H1 (cell line): ENCODE results near the gene KCP. TPM values are rescaled to one million over a fixed set of nuclear protein-coding genes. Genes with fewer than 3 reads are reported as not detected.

Experiments used
- CTCF ChIA-PET: fragments of 300-600 bp; sonication (Branson Sonifier 250); formaldehyde crosslinking; loops from one replicate; lab custom pipeline; 2021; ENCODE audit not compliant: partially characterized antibody; lab: Charles Lee
- POLR2A ChIA-PET: fragments of 300-600 bp; sonication (Branson Sonifier 250); formaldehyde crosslinking; loops from one replicate; lab custom pipeline; 2021; ENCODE audit warnings: inconsistent platforms; ENCODE audit not compliant: partially characterized antibody; lab: Charles Lee
- DNase-seq, 2 experiments: peaks; one replicate each; pipeline versions ENCODE4 v3.0.0 to v3.0.0-alpha.2; 2010 to 2022; ENCODE audit warnings: low spot score in 2 of 2, low read depth in 1 of 2, mixed read lengths in 1 of 2
- FAIRE-seq: peaks from 2 replicates; lab custom pipeline; 2011; peaks lifted over from hg19 to GRCh38; lab: Jason Lieb, UNC
- H2AFZ ChIP-seq: 2 replicates; pipeline ENCODE4 v1.8.1; 2012; ENCODE audit warnings: low read length, inconsistent platforms
- H2AK5ac ChIP-seq: 2 replicates; pipeline ENCODE4 v1.6.1; 2013; ENCODE audit warnings: low read depth, low read length
- H2BK120ac ChIP-seq: replicated peaks from 2 replicates; pipeline ENCODE3; 2013; ENCODE audit warnings: low read depth, low read length, inconsistent platforms
- H2BK12ac ChIP-seq: 2 replicates; pipeline ENCODE4 v1.6.1; 2013; ENCODE audit warnings: low read depth, low read length
- H2BK15ac ChIP-seq: 2 replicates; pipeline ENCODE4 v1.6.1; 2013; ENCODE audit warnings: low read length
- H2BK20ac ChIP-seq: 2 replicates; pipeline ENCODE4 v1.6.1; 2013; ENCODE audit warnings: low read length
- H2BK5ac ChIP-seq: 2 replicates; pipeline ENCODE4 v1.6.1; 2013; ENCODE audit warnings: low read depth, low read length
- H3K14ac ChIP-seq: 2 replicates; pipeline ENCODE4 v1.6.1; 2013; ENCODE audit warnings: inconsistent platforms; ENCODE audit not compliant: insufficient read length
- H3K18ac ChIP-seq: 2 replicates; pipeline ENCODE4 v1.6.1; 2013; ENCODE audit warnings: low read length; ENCODE audit errors: extremely low read depth
- H3K23ac ChIP-seq: 2 replicates; pipeline ENCODE4 v1.6.1; 2013; ENCODE audit warnings: inconsistent platforms; ENCODE audit not compliant: insufficient read length
- H3K23me2 ChIP-seq: 2 replicates; pipeline ENCODE4 v1.6.1; 2013; ENCODE audit warnings: low read depth, low read length
- H3K27ac ChIP-seq: 2 replicates; pipeline ENCODE4 v1.6.1; 2011; ENCODE audit warnings: low read depth, low read length, inconsistent platforms
- H3K27me3 ChIP-seq, 4 experiments: replicated peaks in 1 of 4; 1 replicate in 1 of 4; 2 replicates in 3 of 4; pipeline versions ENCODE4 v1.6.1 to v1.8.1; 2011 to 2013; ENCODE audit warnings: low read length in 3 of 4, mild to moderate bottlenecking in 3 of 4, inconsistent platforms in 2 of 4, mixed read lengths in 2 of 4, moderate library complexity in 1 of 4; ENCODE audit not compliant: control insufficient read depth in 3 of 4, insufficient read depth in 3 of 4; ENCODE audit errors: extremely low read depth in 1 of 4
- H3K36me3 ChIP-seq, 4 experiments: 2 replicates each; pipeline versions ENCODE4 v1.6.1 to v1.8.1; 2011 to 2013; ENCODE audit warnings: mild to moderate bottlenecking in 4 of 4, low read length in 3 of 4, moderate library complexity in 2 of 4, control low read depth in 1 of 4, inconsistent platforms in 1 of 4; ENCODE audit not compliant: insufficient read depth in 4 of 4, control insufficient read depth in 2 of 4
- H3K4ac ChIP-seq: replicated peaks from 2 replicates; pipeline ENCODE3; 2013; ENCODE audit warnings: low read length, low read depth, mixed read lengths, inconsistent platforms; ENCODE audit not compliant: insufficient read length
- H3K4me1 ChIP-seq, 4 experiments: replicated peaks in 1 of 4; 1 replicate in 1 of 4; 2 replicates in 3 of 4; pipeline versions ENCODE4 v1.6.1 to v1.8.1; 2011 to 2013; ENCODE audit warnings: low read length in 3 of 4, inconsistent platforms in 2 of 4, mixed read lengths in 1 of 4; ENCODE audit not compliant: insufficient read depth in 4 of 4, control insufficient read depth in 3 of 4
- H3K4me2 ChIP-seq, 2 experiments: 2 replicates each; pipeline versions ENCODE4 v1.6.1 to v1.8.1; 2011 to 2013; ENCODE audit warnings: low read depth in 2 of 2, low read length in 2 of 2, control low read depth in 1 of 2, inconsistent platforms in 1 of 2, mild to moderate bottlenecking in 1 of 2; ENCODE audit not compliant: insufficient read depth in 1 of 2
- H3K4me3 ChIP-seq, 4 experiments: fragments of 200-600, 300-600 bp in 1 of 4; sonication (generic), shearing (Covaris generic), sonication (Bioruptor Twin) in 1 of 4; 2 replicates each; pipeline versions ENCODE4 v1.5.1 to v1.8.1; 2011 to 2016; ENCODE audit warnings: low read length in 4 of 4, low read depth in 3 of 4, control low read depth in 2 of 4, inconsistent platforms in 2 of 4, mild to moderate bottlenecking in 2 of 4, mixed read lengths in 1 of 4, moderate library complexity in 1 of 4; ENCODE audit not compliant: insufficient read depth in 2 of 4; ENCODE audit errors: extremely low read depth in 1 of 4
- H3K56ac ChIP-seq: replicated peaks from 2 replicates; pipeline ENCODE3; 2013; ENCODE audit warnings: low read depth, mild to moderate bottlenecking, mixed read lengths, low read length, inconsistent platforms; ENCODE audit not compliant: insufficient read length
- H3K79me1 ChIP-seq: 2 replicates; pipeline ENCODE4 v1.6.1; 2013; ENCODE audit warnings: low read depth, low read length, control low read depth
- H3K79me2 ChIP-seq, 2 experiments: 2 replicates each; pipeline versions ENCODE4 v1.6.1 to v1.8.1; 2012 to 2013; ENCODE audit warnings: low read length in 2 of 2, mild to moderate bottlenecking in 2 of 2, inconsistent platforms in 1 of 2; ENCODE audit not compliant: insufficient read depth in 2 of 2, control insufficient read depth in 1 of 2
- H3K9ac ChIP-seq, 4 experiments: replicated peaks in 1 of 4; 1 replicate in 1 of 4; 2 replicates in 3 of 4; pipeline versions ENCODE4 v1.6.1 to v1.8.1; 2011 to 2013; ENCODE audit warnings: low read depth in 3 of 4, low read length in 3 of 4, control low read depth in 2 of 4, mild to moderate bottlenecking in 2 of 4, moderate library complexity in 2 of 4, inconsistent platforms in 1 of 4; ENCODE audit errors: extremely low read depth in 1 of 4
- H3K9me3 ChIP-seq, 2 experiments: 2 replicates each; pipeline versions ENCODE4 v1.6.1 to v1.8.1; 2012 to 2013; ENCODE audit warnings: mild to moderate bottlenecking in 2 of 2, moderate library complexity in 2 of 2, control low read depth in 1 of 2, inconsistent platforms in 1 of 2, low read depth in 1 of 2, low read length in 1 of 2, mixed read lengths in 1 of 2; ENCODE audit not compliant: insufficient read depth in 2 of 2
- H4K20me1 ChIP-seq, 2 experiments: replicated peaks in 1 of 2; 2 replicates each; pipeline versions ENCODE3 to v1.8.1; 2011 to 2013; ENCODE audit warnings: inconsistent platforms in 2 of 2, low read length in 2 of 2, mild to moderate bottlenecking in 1 of 2; ENCODE audit not compliant: insufficient read depth in 2 of 2, control insufficient read depth in 1 of 2
- H4K5ac ChIP-seq: 2 replicates; pipeline ENCODE4 v1.6.1; 2013; ENCODE audit warnings: low read length, low read depth, mixed read lengths, inconsistent platforms; ENCODE audit not compliant: insufficient read length
- H4K8ac ChIP-seq: 2 replicates; pipeline ENCODE4 v1.8.0; 2013; ENCODE audit warnings: mild to moderate bottlenecking, moderate library complexity, low read length, inconsistent platforms; ENCODE audit not compliant: insufficient read depth; ENCODE audit errors: extremely low read depth
- H4K91ac ChIP-seq: replicated peaks from 2 replicates; pipeline ENCODE3; 2013; ENCODE audit warnings: low read length, mixed read lengths, inconsistent platforms; ENCODE audit not compliant: insufficient read length
- CBX8 ChIP-seq: fragments of 300-800, 300-1000 bp; sonication (generic); IDR thresholded peaks from 2 replicates; pipeline ENCODE4 v1.7.1; 2016; ENCODE audit warnings: low read depth, low read length, borderline replicate concordance
- CHD2 ChIP-seq: IDR thresholded peaks from 2 replicates; pipeline ENCODE4 v1.6.1; 2012; ENCODE audit warnings: low read length, improper control_type of control experiment
- EZH2 ChIP-seq: fragments of 200-600 bp; sonication (generic); IDR thresholded peaks from 2 replicates; pipeline ENCODE4 v1.7.1; 2012; ENCODE audit warnings: low read depth, mild to moderate bottlenecking, moderate library complexity, low read length, inconsistent platforms; ENCODE audit not compliant: severe bottlenecking
- HDAC6 ChIP-seq: IDR thresholded peaks from one replicate; pipeline ENCODE4 v1.7.1; 2012; ENCODE audit warnings: low read depth, mild to moderate bottlenecking, inconsistent platforms, low read length, moderate library complexity
- JUN ChIP-seq: IDR thresholded peaks from 2 replicates; pipeline ENCODE4 v1.6.1; 2011; ENCODE audit warnings: low read depth, mild to moderate bottlenecking, improper control_type of control experiment, low read length
- KDM4A ChIP-seq: IDR thresholded peaks from one replicate; pipeline ENCODE4 v1.7.1; 2012; ENCODE audit warnings: low read depth, mild to moderate bottlenecking, moderate library complexity, low read length, inconsistent platforms; ENCODE audit not compliant: severe bottlenecking
- MAFK ChIP-seq: IDR thresholded peaks from 2 replicates; pipeline ENCODE4 v1.6.1; 2012; ENCODE audit warnings: low read depth, mild to moderate bottlenecking, improper control_type of control experiment, low read length
- MAX ChIP-seq: IDR thresholded peaks from 2 replicates; pipeline ENCODE4 v1.6.1; 2012; ENCODE audit warnings: inconsistent platforms
- RBBP5 ChIP-seq: IDR thresholded peaks from 2 replicates; pipeline ENCODE4 v1.7.1; 2012; ENCODE audit warnings: low read depth, mild to moderate bottlenecking, inconsistent platforms, low read length, moderate library complexity, borderline replicate concordance
- SIN3A ChIP-seq, 2 experiments: IDR thresholded peaks in 1 of 2; conservative IDR thresholded peaks in 1 of 2; 2 replicates each; pipeline ENCODE4 v1.6.1; 2011 to 2012; ENCODE audit warnings: low read length in 2 of 2, improper control_type of control experiment in 1 of 2, low read depth in 1 of 2, mild to moderate bottlenecking in 1 of 2
- TBP ChIP-seq: IDR thresholded peaks from 2 replicates; pipeline ENCODE4 v1.6.1; 2011; ENCODE audit warnings: low read depth, low read length, improper control_type of control experiment
- YY1 ChIP-seq: IDR thresholded peaks from 2 replicates; pipeline ENCODE4 v1.6.1; 2011; ENCODE audit warnings: low read depth, mild to moderate bottlenecking, low read length
- WGBS, 2 experiments: shearing (Covaris generic) in 1 of 2; methylation state at CpG; one replicate each; pipeline versions ENCODE4 v1.1.6 to v1.1.7; 2013 to 2015; ENCODE audit warnings: low lambda C conversion rate in 2 of 2, mixed read lengths in 2 of 2, inconsistent platforms in 1 of 2, low coverage in 1 of 2, missing lambda C conversion rate in 1 of 2; ENCODE audit not compliant: insufficient replicate concordance in 2 of 2, insufficient coverage in 1 of 2, insufficient read length in 1 of 2; ENCODE audit errors: extremely low coverage in 1 of 2, missing lambda C conversion rate in 1 of 2; 5-methylcytosine and 5-hydroxymethylcytosine counted together
- polyA plus RNA-seq, 7 experiments: library from polyadenylated mRNA; depleted of rRNA in 3 of 7; stranded (reverse) in 5 of 7; unstranded in 2 of 7; fragments of >200 nt in 5 of 7; fragments of 200-250 nt in 2 of 7; gene quantifications; 1 replicate in 5 of 7; 2 replicates in 1 of 7; 4 replicates in 1 of 7; pipeline versions ENCODE4 v1.2.1 to v1.2.3, GENCODE V29; 2011 to 2013; ENCODE audit warnings: missing spikeins in 2 of 7, mixed read lengths in 2 of 7
- total RNA-seq: library from RNA; stranded (reverse); fragmentation: NEBNext Ultra II Directional; extraction: Animal tissue kit (Norgen Biotek cat#: 25700); gene quantifications from 2 replicates; pipeline ENCODE4 v1.2.1, GENCODE V29; 2021

KCP gene
- total and polyA plus RNA-seq, 2 of the 8 experiments (the other 6 are each of a cell fraction or from before 2014, with no cell fraction given): 1.3 to 2.0 TPM

GRCh38 chr7:128861957-128862570 is 48.4 kb downstream of the KCP start:
- Histone ChIP-seq H3K36me3 (no peaks in the 10 kb centered on the region), H3K9me3 (no peaks in the 10 kb centered on the region)

More at GRCh38 chr7:128861957-128862570, 48.4 kb downstream of the KCP start:
- no peaks in the 10 kb centered on the region; a peak in 2 of 7 replicates for H3K27me3 ChIP-seq
- H3K9ac ChIP-seq: peak overlapping the region in 1 of 4 experiments; percentile 39; a peak in 1 of 7 replicates
- H3K14ac ChIP-seq: no peak overlapping the region
- peak overlapping the region; percentile 45; the same call in 1 of the 2 replicates for H2BK12ac ChIP-seq
- peak overlapping the region; percentile 87 for H3K4ac ChIP-seq
- no peak overlapping the region for H2BK120ac ChIP-seq
- no peak overlapping the region for H2BK15ac ChIP-seq
- H4K5ac ChIP-seq: peak overlapping the region; percentile 59
- ChIA-PET CTCF (interaction anchor here (0.9 to 10.2 kb wide), 14 partner anchors 10 to 387 kb away, joined by 3 to 189 read pairs (median 4); no protein-coding TSS in a partner anchor), POLR2A (interaction anchor here (0.6 to 2.0 kb wide), 8 partner anchors 16 to 386 kb away, joined by 3 to 15 read pairs (median 4); partner anchors contain the start of genes METTL2B and TNPO3)
- H3K79me2 ChIP-seq: no peaks in the 10 kb centered on the region
- H3K23me2 ChIP-seq: peaks cover 7% of the 10 kb centered on the region
- DNase-seq (no peak), FAIRE-seq (no peak)
- H2AFZ ChIP-seq: peak overlapping the region; percentile 52
- H4K91ac ChIP-seq: peak overlapping the region; percentile 88
- no peak overlapping the region for H2AK5ac ChIP-seq
- H2BK5ac ChIP-seq: peak overlapping the region; percentile 81; the same call in 1 of the 2 replicates
- peaks cover 0 to 11% of the 10 kb centered on the region in 2 experiments for H4K20me1 ChIP-seq
- H4K8ac ChIP-seq: no peak overlapping the region
- TF ChIP-seq MAX (no peak), EZH2 (no peak), YY1 (no peak), KDM4A (no peak), RBBP5 (no peak), SIN3A (conservative IDR thresholded peaks at IDR 0.05 in 1 of 2, IDR thresholded peaks at IDR 0.05 in 1 of 2; ENCODE audit: low read depth in 1 of 2, low read length in 2 of 2) (no peak), MAFK (no peak), HDAC6 (no peak), JUN (no peak), CHD2 (no peak), CBX8 (no peak), TBP (no peak)
- peaks cover 0 to 12% (median 5%) of the 10 kb centered on the region in 4 experiments; a peak in 5 of 7 replicates for H3K4me1 ChIP-seq
- peak overlapping the region; percentile 91 to 92 for H3K4me2 ChIP-seq
- H3K27ac ChIP-seq: no peak overlapping the region
- H3K79me1 ChIP-seq: no peaks in the 10 kb centered on the region
- no peak overlapping the region; the same call in 1 of the 2 replicates for H3K18ac ChIP-seq
- no peak overlapping the region for H2BK20ac ChIP-seq
- H3K56ac ChIP-seq: no peak overlapping the region
- peak overlapping the region; percentile 42 to 81 (median 74); a peak in 7 of 8 replicates for H3K4me3 ChIP-seq
- H3K23ac ChIP-seq: no peak overlapping the region
- WGBS, 2 experiments: 74% methylated on average over 15 of the region's 15 CpGs; no CpG with 5 or more reads in 1 of the 2 experiments
